Measurements from ENCODE around the gene ZBTB1. TPM values are rescaled to one million over a fixed set of nuclear protein-coding genes. Genes with fewer than 3 reads are reported as not detected.

Gene ZBTB1
- total and polyA plus RNA-seq, 9 of the 15 experiments (the other 6 are each of a cell fraction or from before 2014, with no cell fraction given), result 2.3 to 16.5 (median 9.0) TPM

Small RNA genes lying within 50 kb of the gene (small RNA-seq; reads per million reads assigned to genes)
- not detected for gene AL049869.4

Other genes starting within 250 kb of the ZBTB1 start
- gene ESR2, start 210.4 kb upstream of the ZBTB1 start, total RNA-seq (2014; rRNA removed), result 2.0 and 2.1 TPM in 2 replicates
- gene ESR2, start 210.4 kb upstream of the ZBTB1 start, total RNA-seq (2014; rRNA removed; fragmentation: Illumina TruSeq; extraction: Trizol), result 2.6 and 2.7 TPM in 2 replicates
- gene ESR2, start 210.4 kb upstream of the ZBTB1 start, total RNA-seq (2015; rRNA removed; fragmentation: Illumina TruSeq; extraction: Trizol), result 2.0 and 2.1 TPM in 2 replicates
- 3.0 and 3.6 TPM in 2 replicates for gene ESR2, start 210.4 kb upstream of the ZBTB1 start, total RNA-seq (2021)
- gene ESR2, start 210.4 kb upstream of the ZBTB1 start, polyA plus RNA-seq (2011; rRNA removed), result 0.16 and 0.36 TPM in 2 replicates
- 1.9 and 2.0 TPM in 2 replicates for gene ESR2, start 210.4 kb upstream of the ZBTB1 start, polyA plus RNA-seq (2014; fragmentation: Illumina TruSeq; extraction: Trizol)
- gene ESR2, start 210.4 kb upstream of the ZBTB1 start, polyA plus RNA-seq (2014; fragmentation: Nextera tagmentation; extraction: Ambion mirVana), result under 1 TPM; 0.07 to 0.15 TPM
- 2.8 and 3.8 TPM in 2 replicates for gene ESR2, start 210.4 kb upstream of the ZBTB1 start, polyA plus RNA-seq (2014; rRNA removed)
- 93.9 and 117 TPM in 2 replicates for gene MTHFD1, start 116.4 kb upstream of the ZBTB1 start, total RNA-seq (2014; rRNA removed)
- gene MTHFD1, start 116.4 kb upstream of the ZBTB1 start, total RNA-seq (2014; rRNA removed; fragmentation: Illumina TruSeq; extraction: Trizol), result 81.4 and 85.0 TPM in 2 replicates
- gene MTHFD1, start 116.4 kb upstream of the ZBTB1 start, total RNA-seq (2015; rRNA removed; fragmentation: Illumina TruSeq; extraction: Trizol), result 79.2 and 82.3 TPM in 2 replicates
- 158 and 161 TPM in 2 replicates for gene MTHFD1, start 116.4 kb upstream of the ZBTB1 start, total RNA-seq (2021)
- gene MTHFD1, start 116.4 kb upstream of the ZBTB1 start, polyA plus RNA-seq (2011; rRNA removed), result 58.4 and 66.7 TPM in 2 replicates
- 130 and 153 TPM in 2 replicates for gene MTHFD1, start 116.4 kb upstream of the ZBTB1 start, polyA plus RNA-seq (2014; fragmentation: Illumina TruSeq; extraction: Trizol)
- gene MTHFD1, start 116.4 kb upstream of the ZBTB1 start, polyA plus RNA-seq (2014; fragmentation: Nextera tagmentation; extraction: Ambion mirVana), result 100 to 1,000 TPM in 1 of 2 experiments, 10 to 100 TPM in 1; 90.9 to 147 TPM
- gene MTHFD1, start 116.4 kb upstream of the ZBTB1 start, polyA plus RNA-seq (2014; rRNA removed), result 84.6 and 98.8 TPM in 2 replicates
- gene AKAP5, start 39.3 kb upstream of the ZBTB1 start, total RNA-seq (2014; rRNA removed), result 0.41 and 0.50 TPM in 2 replicates
- 0.61 and 0.76 TPM in 2 replicates for gene AKAP5, start 39.3 kb upstream of the ZBTB1 start, total RNA-seq (2014; rRNA removed; fragmentation: Illumina TruSeq; extraction: Trizol)
- gene AKAP5, start 39.3 kb upstream of the ZBTB1 start, total RNA-seq (2015; rRNA removed; fragmentation: Illumina TruSeq; extraction: Trizol), result 0.75 and 0.94 TPM in 2 replicates
- 0.35 and 0.40 TPM in 2 replicates for gene AKAP5, start 39.3 kb upstream of the ZBTB1 start, total RNA-seq (2021)
- gene AKAP5, start 39.3 kb upstream of the ZBTB1 start, polyA plus RNA-seq (2011; rRNA removed), result 0.12 and 0.24 TPM in 2 replicates
- 0.32 and 0.34 TPM in 2 replicates for gene AKAP5, start 39.3 kb upstream of the ZBTB1 start, polyA plus RNA-seq (2014; fragmentation: Illumina TruSeq; extraction: Trizol)
- under 1 TPM; 0.06 to 0.07 TPM for gene AKAP5, start 39.3 kb upstream of the ZBTB1 start, polyA plus RNA-seq (2014; fragmentation: Nextera tagmentation; extraction: Ambion mirVana)
- 0.11 and 0.40 TPM in 2 replicates for gene AKAP5, start 39.3 kb upstream of the ZBTB1 start, polyA plus RNA-seq (2014; rRNA removed)
- 1.3 TPM in 2 replicates for gene ZBTB25, start 932 bp upstream of the ZBTB1 start, total RNA-seq (2014; rRNA removed)
- gene ZBTB25, start 932 bp upstream of the ZBTB1 start, total RNA-seq (2014; rRNA removed; fragmentation: Illumina TruSeq; extraction: Trizol), result 2.5 and 3.3 TPM in 2 replicates
- gene ZBTB25, start 932 bp upstream of the ZBTB1 start, total RNA-seq (2015; rRNA removed; fragmentation: Illumina TruSeq; extraction: Trizol), result 2.6 and 2.8 TPM in 2 replicates
- gene ZBTB25, start 932 bp upstream of the ZBTB1 start, total RNA-seq (2021), result 2.5 and 2.6 TPM in 2 replicates
- gene ZBTB25, start 932 bp upstream of the ZBTB1 start, polyA plus RNA-seq (2011; rRNA removed), result 3.9 and 5.6 TPM in 2 replicates
- 1.7 and 2.3 TPM in 2 replicates for gene ZBTB25, start 932 bp upstream of the ZBTB1 start, polyA plus RNA-seq (2014; fragmentation: Illumina TruSeq; extraction: Trizol)
- under 1 TPM; 0.61 to 0.92 TPM for gene ZBTB25, start 932 bp upstream of the ZBTB1 start, polyA plus RNA-seq (2014; fragmentation: Nextera tagmentation; extraction: Ambion mirVana)
- 0.99 and 2.1 TPM in 2 replicates for gene ZBTB25, start 932 bp upstream of the ZBTB1 start, polyA plus RNA-seq (2014; rRNA removed)
- not detected in 2 replicates for gene HSPA2, start 36.0 kb downstream of the ZBTB1 start, total RNA-seq (2014; rRNA removed)
- not detected in 2 replicates for gene HSPA2, start 36.0 kb downstream of the ZBTB1 start, total RNA-seq (2014; rRNA removed; fragmentation: Illumina TruSeq; extraction: Trizol)
- not detected in 2 replicates for gene HSPA2, start 36.0 kb downstream of the ZBTB1 start, total RNA-seq (2015; rRNA removed; fragmentation: Illumina TruSeq; extraction: Trizol)
- 0.16 TPM in 1 of 2 replicates, not detected in the other for gene HSPA2, start 36.0 kb downstream of the ZBTB1 start, total RNA-seq (2021)
- gene HSPA2, start 36.0 kb downstream of the ZBTB1 start, polyA plus RNA-seq (2011; rRNA removed), result not detected in 2 replicates
- gene HSPA2, start 36.0 kb downstream of the ZBTB1 start, polyA plus RNA-seq (2014; fragmentation: Illumina TruSeq; extraction: Trizol), result not detected in 2 replicates
- gene HSPA2, start 36.0 kb downstream of the ZBTB1 start, polyA plus RNA-seq (2014; fragmentation: Nextera tagmentation; extraction: Ambion mirVana), result not detected
- gene HSPA2, start 36.0 kb downstream of the ZBTB1 start, polyA plus RNA-seq (2014; rRNA removed), result not detected in 2 replicates
- gene PPP1R36, start 45.2 kb downstream of the ZBTB1 start, total RNA-seq (2014; rRNA removed), result not detected in 2 replicates
- gene PPP1R36, start 45.2 kb downstream of the ZBTB1 start, total RNA-seq (2014; rRNA removed; fragmentation: Illumina TruSeq; extraction: Trizol), result not detected in 2 replicates
- gene PPP1R36, start 45.2 kb downstream of the ZBTB1 start, total RNA-seq (2015; rRNA removed; fragmentation: Illumina TruSeq; extraction: Trizol), result 0.29 TPM in 1 of 2 replicates, not detected in the other
- gene PPP1R36, start 45.2 kb downstream of the ZBTB1 start, total RNA-seq (2021), result not detected in 2 replicates
- gene PPP1R36, start 45.2 kb downstream of the ZBTB1 start, polyA plus RNA-seq (2011; rRNA removed), result not detected in 2 replicates
- not detected in 2 replicates for gene PPP1R36, start 45.2 kb downstream of the ZBTB1 start, polyA plus RNA-seq (2014; fragmentation: Illumina TruSeq; extraction: Trizol)
- not detected for gene PPP1R36, start 45.2 kb downstream of the ZBTB1 start, polyA plus RNA-seq (2014; fragmentation: Nextera tagmentation; extraction: Ambion mirVana)
- not detected in 2 replicates for gene PPP1R36, start 45.2 kb downstream of the ZBTB1 start, polyA plus RNA-seq (2014; rRNA removed)
- not detected in 2 replicates for gene PLEKHG3, start 199.7 kb downstream of the ZBTB1 start, total RNA-seq (2014; rRNA removed)
- not detected in 2 replicates for gene PLEKHG3, start 199.7 kb downstream of the ZBTB1 start, total RNA-seq (2014; rRNA removed; fragmentation: Illumina TruSeq; extraction: Trizol)
- not detected in 2 replicates for gene PLEKHG3, start 199.7 kb downstream of the ZBTB1 start, total RNA-seq (2015; rRNA removed; fragmentation: Illumina TruSeq; extraction: Trizol)
- gene PLEKHG3, start 199.7 kb downstream of the ZBTB1 start, total RNA-seq (2021), result 0.11 and 0.16 TPM in 2 replicates
- 0.04 TPM in 1 of 2 replicates, not detected in the other for gene PLEKHG3, start 199.7 kb downstream of the ZBTB1 start, polyA plus RNA-seq (2011; rRNA removed)
- not detected in 2 replicates for gene PLEKHG3, start 199.7 kb downstream of the ZBTB1 start, polyA plus RNA-seq (2014; fragmentation: Illumina TruSeq; extraction: Trizol)
- not detected for gene PLEKHG3, start 199.7 kb downstream of the ZBTB1 start, polyA plus RNA-seq (2014; fragmentation: Nextera tagmentation; extraction: Ambion mirVana)
- not detected in 2 replicates for gene PLEKHG3, start 199.7 kb downstream of the ZBTB1 start, polyA plus RNA-seq (2014; rRNA removed)